Nephron (organoid): ENCODE measurements around the gene PPP6R2.

Experiments
- H3K27ac Mint-ChIP-seq, 3 experiments: 2 replicates each; pipeline ENCODE4 v1.8.0; 2020; ENCODE audit warnings: mixed read lengths in 3 of 3, mild to moderate bottlenecking in 2 of 3, moderate library complexity in 1 of 3
- H3K27me3 Mint-ChIP-seq: 2 replicates; pipeline ENCODE4 v1.8.0; 2021; ENCODE audit warnings: low read depth, mild to moderate bottlenecking, moderate library complexity, mixed read lengths
- H3K36me3 Mint-ChIP-seq: 2 replicates; pipeline ENCODE4 v1.8.0; 2020; ENCODE audit warnings: low read depth, mixed read lengths
- H3K4me1 Mint-ChIP-seq: 2 replicates; pipeline ENCODE4 v1.8.0; 2020; ENCODE audit warnings: mixed read lengths
- H3K4me3 Mint-ChIP-seq, 3 experiments: 2 replicates each; pipeline ENCODE4 v1.8.0; 2020; ENCODE audit warnings: mild to moderate bottlenecking in 3 of 3, mixed read lengths in 3 of 3, moderate library complexity in 2 of 3
- H3K9me3 Mint-ChIP-seq: 2 replicates; pipeline ENCODE4 v1.8.0; 2020; ENCODE audit warnings: mixed read lengths
- TF ChIP-seq, protein P1 (sequence below), 3 experiments: fragments of 200-600 bp; sonication (generic); IDR thresholded peaks; one replicate each; pipeline ENCODE4 v1.5.0; 2021; ENCODE audit warnings: antibody characterized with exemption in 3 of 3; ENCODE audit not compliant: unreplicated experiment in 3 of 3

The PPP6R2 gene

GRCh38 chr22:50456026-50456425 is 112.9 kb downstream of the PPP6R2 start:
- no peaks in the 10 kb centered on the region for H3K4me1 Mint-ChIP-seq
- no peak overlapping the region for H3K4me3 Mint-ChIP-seq
- no peaks in the 10 kb centered on the region for H3K27me3 Mint-ChIP-seq
- H3K27ac Mint-ChIP-seq, result no peak overlapping the region
- H3K36me3 Mint-ChIP-seq, result peaks cover 31% of the 10 kb centered on the region
- H3K9me3 Mint-ChIP-seq, result no peaks in the 10 kb centered on the region
- TF ChIP-seq, protein P1, sequence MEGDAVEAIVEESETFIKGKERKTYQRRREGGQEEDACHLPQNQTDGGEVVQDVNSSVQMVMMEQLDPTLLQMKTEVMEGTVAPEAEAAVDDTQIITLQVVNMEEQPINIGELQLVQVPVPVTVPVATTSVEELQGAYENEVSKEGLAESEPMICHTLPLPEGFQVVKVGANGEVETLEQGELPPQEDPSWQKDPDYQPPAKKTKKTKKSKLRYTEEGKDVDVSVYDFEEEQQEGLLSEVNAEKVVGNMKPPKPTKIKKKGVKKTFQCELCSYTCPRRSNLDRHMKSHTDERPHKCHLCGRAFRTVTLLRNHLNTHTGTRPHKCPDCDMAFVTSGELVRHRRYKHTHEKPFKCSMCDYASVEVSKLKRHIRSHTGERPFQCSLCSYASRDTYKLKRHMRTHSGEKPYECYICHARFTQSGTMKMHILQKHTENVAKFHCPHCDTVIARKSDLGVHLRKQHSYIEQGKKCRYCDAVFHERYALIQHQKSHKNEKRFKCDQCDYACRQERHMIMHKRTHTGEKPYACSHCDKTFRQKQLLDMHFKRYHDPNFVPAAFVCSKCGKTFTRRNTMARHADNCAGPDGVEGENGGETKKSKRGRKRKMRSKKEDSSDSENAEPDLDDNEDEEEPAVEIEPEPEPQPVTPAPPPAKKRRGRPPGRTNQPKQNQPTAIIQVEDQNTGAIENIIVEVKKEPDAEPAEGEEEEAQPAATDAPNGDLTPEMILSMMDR (IDR thresholded peaks at IDR 0.05; ENCODE audit: unreplicated experiment in 3 of 3), result no peak

DNA sequence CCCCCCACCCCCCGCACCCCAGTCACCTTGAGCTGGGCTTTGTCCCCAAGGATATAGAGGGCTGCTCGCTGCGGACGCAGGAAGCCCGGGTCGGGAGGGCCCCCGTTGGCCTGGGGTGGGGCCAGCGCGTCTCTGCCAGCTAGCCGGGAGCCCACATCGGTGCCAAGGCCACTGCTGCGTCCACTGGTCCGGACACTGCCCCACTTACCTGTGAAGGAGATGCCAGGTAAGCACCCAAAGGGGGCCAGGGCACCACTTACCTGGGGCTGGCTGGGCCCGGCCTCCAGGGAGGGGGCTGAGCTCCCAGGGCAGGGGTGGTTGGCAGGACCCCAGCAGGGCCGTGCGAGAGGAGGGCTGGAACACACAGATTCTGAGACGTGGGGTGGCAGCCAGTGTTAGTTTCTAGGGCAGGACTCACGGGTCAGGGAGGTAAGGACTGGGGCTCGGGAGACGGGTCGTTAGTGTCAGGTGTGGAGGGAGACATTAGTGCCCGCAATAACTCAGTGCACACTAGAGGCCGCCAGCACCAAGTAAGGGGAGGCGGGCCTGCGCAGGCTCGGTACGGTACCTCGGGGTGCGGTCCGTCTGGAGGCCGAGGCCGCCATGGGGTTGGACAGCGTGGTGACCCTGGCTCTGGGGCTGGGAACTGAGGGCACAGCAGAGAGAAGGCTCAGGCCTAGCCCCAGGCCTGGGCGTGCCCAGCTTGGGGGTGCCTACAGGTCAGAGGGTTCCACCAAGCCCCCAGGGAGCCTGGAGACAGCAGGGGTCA is 113.5 kb downstream of the PPP6R2 start:
- H3K4me3 Mint-ChIP-seq, result no peak overlapping the region
- H3K9me3 Mint-ChIP-seq, result no peaks in the 10 kb centered on the region
- TF ChIP-seq, protein P1 (IDR thresholded peaks at IDR 0.05; ENCODE audit: unreplicated experiment in 3 of 3), result no peak
- H3K4me1 Mint-ChIP-seq, result no peaks in the 10 kb centered on the region
- H3K36me3 Mint-ChIP-seq, result peaks cover 25% of the 10 kb centered on the region
- no peaks in the 10 kb centered on the region for H3K27me3 Mint-ChIP-seq
- no peak overlapping the region for H3K27ac Mint-ChIP-seq

DNA sequence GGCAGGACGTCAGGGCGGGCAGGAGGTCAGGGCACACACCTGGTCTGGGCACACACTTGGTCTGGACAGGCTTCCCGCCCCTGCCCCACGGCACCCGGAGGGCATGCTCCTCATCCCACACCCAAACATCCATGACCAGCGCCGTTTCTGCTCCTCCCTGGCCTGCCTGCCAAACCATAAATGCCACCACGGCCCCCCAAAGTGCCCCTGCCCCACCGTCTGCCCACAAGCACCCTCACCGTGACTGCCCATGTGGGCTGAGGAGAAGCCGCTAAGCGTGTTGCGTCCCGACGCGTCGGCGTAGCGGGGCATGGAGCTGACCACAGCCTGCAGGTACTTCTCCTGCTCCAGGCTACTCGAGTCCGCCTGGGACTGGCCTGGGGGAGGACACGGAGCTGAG is 115.9 kb downstream of the PPP6R2 start:
- H3K27me3 Mint-ChIP-seq, result no peaks in the 10 kb centered on the region

GRCh38 chr22:50459496-50460140 is 116.5 kb downstream of the PPP6R2 start:
- H3K4me3 Mint-ChIP-seq, result no peak overlapping the region
- TF ChIP-seq, protein P1 (IDR thresholded peaks at IDR 0.05; ENCODE audit: unreplicated experiment in 3 of 3), result no peak
- no peaks in the 10 kb centered on the region for H3K27me3 Mint-ChIP-seq
- H3K36me3 Mint-ChIP-seq, result peaks cover 20% of the 10 kb centered on the region
- H3K4me1 Mint-ChIP-seq, result no peaks in the 10 kb centered on the region
- no peaks in the 10 kb centered on the region for H3K9me3 Mint-ChIP-seq
- no peak overlapping the region for H3K27ac Mint-ChIP-seq

More for the DNA sequence above, 115.9 kb downstream of the PPP6R2 start:
- TF ChIP-seq, protein P1 (IDR thresholded peaks at IDR 0.05; ENCODE audit: unreplicated experiment in 3 of 3), result no peak
- no peaks in the 10 kb centered on the region for H3K9me3 Mint-ChIP-seq
- no peak overlapping the region for H3K4me3 Mint-ChIP-seq
- peaks cover 23% of the 10 kb centered on the region for H3K36me3 Mint-ChIP-seq
- H3K27ac Mint-ChIP-seq, result no peak overlapping the region
- H3K4me1 Mint-ChIP-seq, result no peaks in the 10 kb centered on the region

DNA sequence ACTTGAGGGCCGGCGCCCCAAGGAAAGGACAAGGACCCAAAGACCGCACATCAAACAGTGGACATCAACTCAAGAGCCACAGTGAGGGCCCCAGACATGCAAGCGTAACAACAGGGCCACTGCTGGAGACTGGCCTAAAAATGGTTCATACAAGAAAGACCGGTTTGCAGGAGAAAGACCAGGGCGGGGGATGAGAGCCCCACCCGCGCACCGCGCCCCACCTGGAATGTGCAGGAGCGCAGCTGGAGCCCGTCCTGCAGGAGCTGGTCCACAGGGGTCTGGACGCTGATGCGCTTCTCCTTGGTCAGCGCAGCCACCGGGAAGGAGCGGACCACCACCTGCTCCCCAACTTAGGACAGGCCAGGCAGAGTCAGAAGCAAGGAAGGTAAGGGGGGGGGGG is 117.8 kb downstream of the PPP6R2 start:
- Mint-ChIP-seq H3K27ac (no peak overlapping the region), H3K4me3 (no peak overlapping the region), H3K4me1 (no peaks in the 10 kb centered on the region), H3K9me3 (no peaks in the 10 kb centered on the region), H3K27me3 (no peaks in the 10 kb centered on the region), H3K36me3 (peaks cover 20% of the 10 kb centered on the region)
- TF ChIP-seq, protein P1 (IDR thresholded peaks at IDR 0.05; ENCODE audit: unreplicated experiment in 3 of 3), result no peak
